ENCODE results near the gene DAD1. TPM values are rescaled to one million over a fixed set of nuclear protein-coding genes. Genes with fewer than 3 reads are reported as not detected.

Gene DAD1
- total and polyA plus RNA-seq, 9 donors = 117 to 310 (median 143) TPM

- WGBS, 3 donors = 51 to 57% (median 52%) methylated on average over 2 of the region's 2 CpGs
- Histone ChIP-seq H3K36me3 (no peaks in the 10 kb centered on the region), H3K4me3 (no peak overlapping the region), H3K4me1 (ENCODE audit: insufficient read depth) (peaks cover 6% of the 10 kb centered on the region), H3K9me3 (no peaks in the 10 kb centered on the region), H3K27me3 (no peaks in the 10 kb centered on the region), H3K27ac (no peak overlapping the region)
- TF ChIP-seq CTCF (IDR thresholded peaks at IDR 0.05) (no peak), EP300 (IDR thresholded peaks at IDR 0.05) (no peak), POLR2A (IDR thresholded peaks at IDR 0.05) (no peak)
- no peak for DNase-seq
- intact Hi-C loops (cut with DNase I) = loop anchor here in 1 of 4 donors (10.0 kb wide), 1 partner anchor 246 kb away; the partner anchor contains the start of gene MRPL52
Measured at GRCh38 chr14:22579236-22579635, 9.8 kb downstream of the DAD1 start.

DNA sequence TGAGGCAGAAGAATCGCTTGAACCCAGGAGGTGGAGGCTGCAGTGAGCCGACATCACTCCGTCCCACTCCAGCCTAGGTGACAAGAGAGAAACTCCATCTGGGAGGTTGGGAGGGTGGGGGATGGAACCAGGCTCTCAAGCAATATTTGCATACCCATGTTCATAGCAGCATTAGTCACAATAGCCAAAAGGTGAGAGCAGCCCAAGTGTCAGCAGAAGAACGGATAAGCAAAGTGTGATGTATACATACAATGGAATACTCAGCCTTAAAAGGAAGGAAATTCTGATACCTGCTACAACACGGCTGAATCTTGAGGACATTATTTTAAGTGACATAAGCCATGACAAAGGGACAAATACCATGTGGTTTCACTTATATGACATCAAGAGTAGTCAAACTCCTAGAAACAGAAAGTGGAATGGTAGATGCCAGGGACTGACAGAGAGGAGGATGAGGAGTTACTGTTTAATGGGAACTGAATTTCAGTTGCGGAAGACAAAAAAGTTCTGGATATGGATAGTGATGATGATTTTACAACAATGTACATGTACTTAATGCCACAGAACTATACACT, 11.6 kb downstream of the DAD1 start:
- Histone ChIP-seq H3K27ac (no peak overlapping the region), H3K4me3 (no peak overlapping the region), H3K9me3 (no peaks in the 10 kb centered on the region), H3K27me3 (no peaks in the 10 kb centered on the region), H3K36me3 (no peaks in the 10 kb centered on the region), H3K4me1 (ENCODE audit: insufficient read depth) (peaks cover 6% of the 10 kb centered on the region)
- intact Hi-C loops (cut with DNase I) = loop anchor here in 1 of 4 donors (10.0 kb wide), 1 partner anchor 247 kb away; the partner anchor contains the start of gene MRPL52
- no peak for TF ChIP-seq CTCF (IDR thresholded peaks at IDR 0.05)
- no peak for TF ChIP-seq EP300 (IDR thresholded peaks at IDR 0.05)
- no peak for TF ChIP-seq POLR2A (IDR thresholded peaks at IDR 0.05)
- 78 to 85% (median 80%) methylated on average over 6 of the region's 6 CpGs for WGBS, 3 donors
- no peak for DNase-seq

DNA sequence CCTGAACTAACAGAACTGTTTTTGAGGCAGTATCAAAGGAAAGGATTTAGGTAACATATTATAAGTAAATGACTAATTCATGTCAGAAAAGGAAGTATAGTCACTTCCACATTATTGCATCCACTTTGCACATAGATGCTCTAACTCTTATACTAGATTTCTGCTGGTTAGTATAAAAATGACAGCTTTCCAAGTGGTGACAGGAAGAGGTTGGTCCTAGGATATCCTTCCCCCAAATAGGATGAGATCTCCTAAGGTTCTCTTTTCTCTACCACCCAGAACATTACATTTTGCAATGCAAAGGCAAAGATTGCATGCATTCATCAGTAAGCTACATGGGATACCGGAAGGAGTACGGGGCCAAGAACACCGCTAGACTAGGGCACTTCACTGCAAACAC, 15.2 kb downstream of the DAD1 start:
- H3K27ac ChIP-seq = no peak overlapping the region
- H3K27me3 ChIP-seq = no peaks in the 10 kb centered on the region
- H3K36me3 ChIP-seq = no peaks in the 10 kb centered on the region
- H3K4me3 ChIP-seq = no peak overlapping the region
- no peak for TF ChIP-seq EP300 (IDR thresholded peaks at IDR 0.05)
- TF ChIP-seq POLR2A (IDR thresholded peaks at IDR 0.05) = no peak
- no peak for TF ChIP-seq CTCF (IDR thresholded peaks at IDR 0.05)
- DNase-seq = no peak
- no peaks in the 10 kb centered on the region for H3K4me1 ChIP-seq (ENCODE audit: insufficient read depth)
- intact Hi-C loops (cut with DNase I) = loop anchor here in 1 of 4 donors (10.0 kb wide), 1 partner anchor 251 kb away; the partner anchor contains the start of gene MRPL52
- H3K9me3 ChIP-seq = no peaks in the 10 kb centered on the region
- WGBS, 3 donors = 96 to 99% (median 98%) methylated on average over 3 of the region's 3 CpGs

- WGBS, 3 donors = 62 to 90% (median 71%) methylated on average over 1 of the region's 1 CpG
- intact Hi-C loops (cut with DNase I) = loop anchor here in 1 of 4 donors (10.0 kb wide), 1 partner anchor 252 kb away; the partner anchor contains the start of gene MRPL52
- Histone ChIP-seq H3K36me3 (no peaks in the 10 kb centered on the region), H3K27ac (no peak overlapping the region), H3K4me1 (ENCODE audit: insufficient read depth) (no peaks in the 10 kb centered on the region), H3K4me3 (no peak overlapping the region), H3K27me3 (no peaks in the 10 kb centered on the region), H3K9me3 (no peaks in the 10 kb centered on the region)
- TF ChIP-seq CTCF (IDR thresholded peaks at IDR 0.05) = no peak
- TF ChIP-seq POLR2A (IDR thresholded peaks at IDR 0.05) = no peak
- DNase-seq = no peak
Measured at GRCh38 chr14:22572562-22573058, 16.4 kb downstream of the DAD1 start.
